H9 (cell line): Measurements from ENCODE around the gene CRABP1. TPM values are rescaled to one million over a fixed set of nuclear protein-coding genes. Genes with fewer than 3 reads are reported as not detected.

ENCODE experiments used
- DNase-seq: peaks from one replicate; pipeline ENCODE4 v3.0.0-alpha.2; 2017
- H2AFZ ChIP-seq: one replicate; pipeline ENCODE4 v1.6.1; 2013; ENCODE audit warnings: mild to moderate bottlenecking, low read length, control low read depth, moderate library complexity
- H2AK5ac ChIP-seq: 2 replicates; pipeline ENCODE4 v1.6.1; 2013; ENCODE audit warnings: low read length, control low read depth, mixed read lengths; ENCODE audit not compliant: insufficient read length
- H2BK120ac ChIP-seq: one replicate; pipeline ENCODE4 v1.6.1; 2013; ENCODE audit warnings: low read depth, mild to moderate bottlenecking, low read length, control low read depth, inconsistent platforms; ENCODE audit not compliant: poor library complexity, severe bottlenecking
- H2BK12ac ChIP-seq: 2 replicates; pipeline ENCODE4 v1.6.1; 2013; ENCODE audit warnings: low read length, control low read depth, mixed read lengths, low read depth; ENCODE audit not compliant: insufficient read length
- H2BK15ac ChIP-seq: 2 replicates; pipeline ENCODE4 v1.6.1; 2013; ENCODE audit warnings: low read depth, low read length, control low read depth
- H2BK20ac ChIP-seq: one replicate; pipeline ENCODE4 v1.6.1; 2013; ENCODE audit warnings: low read depth, mild to moderate bottlenecking, low read length, control low read depth, inconsistent platforms; ENCODE audit not compliant: poor library complexity, severe bottlenecking
- H2BK5ac ChIP-seq: 2 replicates; pipeline ENCODE4 v1.6.1; 2013; ENCODE audit warnings: low read length, control low read depth, mixed read lengths; ENCODE audit not compliant: insufficient read length
- H3K14ac ChIP-seq: 2 replicates; pipeline ENCODE4 v1.6.1; 2013; ENCODE audit warnings: low read length, control low read depth; ENCODE audit not compliant: insufficient read depth
- H3K18ac ChIP-seq: 2 replicates; pipeline ENCODE4 v1.6.1; 2013; ENCODE audit warnings: low read depth, mild to moderate bottlenecking, mixed read lengths, low read length, control low read depth; ENCODE audit not compliant: insufficient read length
- H3K23ac ChIP-seq: 2 replicates; pipeline ENCODE4 v1.6.1; 2013; ENCODE audit warnings: low read length, control low read depth, mixed read lengths, low read depth; ENCODE audit not compliant: insufficient read length
- H3K23me2 ChIP-seq: 2 replicates; pipeline ENCODE4 v1.6.1; 2013; ENCODE audit warnings: low read depth, mild to moderate bottlenecking, mixed read lengths, low read length, control low read depth; ENCODE audit not compliant: insufficient read length, poor library complexity, severe bottlenecking
- H3K27ac ChIP-seq: 2 replicates; pipeline ENCODE4 v1.5.1; 2013; ENCODE audit warnings: low read length, control low read depth, mixed read lengths, low read depth; ENCODE audit not compliant: insufficient read length
- H3K27me3 ChIP-seq: 2 replicates; pipeline ENCODE4 v1.6.1; 2013; ENCODE audit warnings: low read length, control low read depth, inconsistent platforms; ENCODE audit not compliant: insufficient read depth
- H3K4ac ChIP-seq: 2 replicates; pipeline ENCODE4 v1.6.1; 2013; ENCODE audit warnings: low read depth, mild to moderate bottlenecking, control low read depth, inconsistent platforms, low read length, moderate library complexity
- H3K4me1 ChIP-seq: 2 replicates; pipeline ENCODE4 v1.6.1; 2013; ENCODE audit warnings: low read length, control low read depth, inconsistent platforms; ENCODE audit not compliant: insufficient read depth
- H3K4me2 ChIP-seq: 2 replicates; pipeline ENCODE4 v1.6.1; 2013; ENCODE audit warnings: low read length, control low read depth, mixed read lengths; ENCODE audit not compliant: insufficient read length, insufficient read depth
- H3K56ac ChIP-seq: 2 replicates; pipeline ENCODE4 v1.6.1; 2013; ENCODE audit warnings: low read depth, mild to moderate bottlenecking, mixed read lengths, low read length, control low read depth; ENCODE audit not compliant: insufficient read length
- H3K79me1 ChIP-seq: 2 replicates; pipeline ENCODE4 v1.6.1; 2013; ENCODE audit warnings: low read depth, mild to moderate bottlenecking, moderate library complexity, low read length, control low read depth, inconsistent platforms; ENCODE audit not compliant: insufficient read depth, poor library complexity, severe bottlenecking
- H3K79me2 ChIP-seq: 2 replicates; pipeline ENCODE4 v1.6.1; 2013; ENCODE audit warnings: low read length, control low read depth, inconsistent platforms; ENCODE audit not compliant: insufficient read depth
- H3K9ac ChIP-seq: 2 replicates; pipeline ENCODE4 v1.6.1; 2013; ENCODE audit warnings: low read length, control low read depth, mixed read lengths; ENCODE audit not compliant: insufficient read length; ENCODE audit errors: extremely low read depth
- H3K9me3 ChIP-seq: one replicate; pipeline ENCODE4 v1.6.1; 2013; ENCODE audit warnings: low read depth, low read length, inconsistent platforms; ENCODE audit not compliant: control insufficient read depth
- H3T11ph ChIP-seq: one replicate; pipeline ENCODE4 v1.6.1; 2013; ENCODE audit warnings: mild to moderate bottlenecking, low read length, control low read depth, inconsistent platforms
- H4K20me1 ChIP-seq: one replicate; pipeline ENCODE4 v1.6.1; 2013; ENCODE audit not compliant: control insufficient read depth, insufficient read length, insufficient read depth
- H4K5ac ChIP-seq: 2 replicates; pipeline ENCODE4 v1.6.1; 2013; ENCODE audit warnings: low read depth, mild to moderate bottlenecking, mixed read lengths, low read length, control low read depth; ENCODE audit not compliant: insufficient read length
- H4K8ac ChIP-seq: replicated peaks from 2 replicates; pipeline ENCODE4 v1.6.1; 2013; ENCODE audit warnings: low read length, control low read depth, mixed read lengths, low read depth; ENCODE audit not compliant: insufficient read length
- H4K91ac ChIP-seq: 2 replicates; pipeline ENCODE4 v1.6.1; 2013; ENCODE audit warnings: low read depth, mild to moderate bottlenecking, moderate library complexity, mixed read lengths, low read length, control low read depth; ENCODE audit not compliant: insufficient read length
- H3K27ac Mint-ChIP-seq, 3 experiments: 2 replicates in 2 of 3; 3 replicates in 1 of 3; pipeline ENCODE4 v1.8.0; 2020 to 2021; ENCODE audit warnings: mixed read lengths in 3 of 3, mild to moderate bottlenecking in 1 of 3, moderate library complexity in 1 of 3
- H3K27me3 Mint-ChIP-seq: 2 replicates; pipeline ENCODE4 v1.8.0; 2021; ENCODE audit warnings: low read depth, mild to moderate bottlenecking, moderate library complexity, mixed read lengths
- H3K36me3 Mint-ChIP-seq, 3 experiments: 2 replicates in 2 of 3; 3 replicates in 1 of 3; pipeline ENCODE4 v1.8.0; 2020 to 2021; ENCODE audit warnings: low read depth in 3 of 3, mixed read lengths in 3 of 3; ENCODE audit not compliant: insufficient read depth in 1 of 3
- H3K4me1 Mint-ChIP-seq, 2 experiments: 2 replicates each; pipeline ENCODE4 v1.8.0; 2020; ENCODE audit warnings: mixed read lengths in 2 of 2
- H3K4me3 Mint-ChIP-seq, 2 experiments: 2 replicates in 1 of 2; 3 replicates in 1 of 2; pipeline ENCODE4 v1.8.0; 2020 to 2021; ENCODE audit warnings: mild to moderate bottlenecking in 2 of 2, mixed read lengths in 2 of 2, moderate library complexity in 1 of 2
- H3K9me3 Mint-ChIP-seq, 2 experiments: 2 replicates in 1 of 2; 3 replicates in 1 of 2; pipeline ENCODE4 v1.8.0; 2020; ENCODE audit warnings: mild to moderate bottlenecking in 2 of 2, mixed read lengths in 2 of 2, moderate library complexity in 1 of 2
- CTCF ChIP-seq: fragments of 200-600 bp; sonication (generic); conservative IDR thresholded peaks from 3 replicates; pipeline ENCODE4 v1.8.0; 2021; ENCODE audit warnings: antibody characterized with exemption, mild to moderate bottlenecking
- WGBS: extraction: QIAGEN DNeasy Blood & Tissue Kit; methylation state at CpG from one replicate; pipeline ENCODE4 v1.1.7; 2013; ENCODE audit warnings: missing lambda C conversion rate, low lambda C conversion rate, mixed read lengths; ENCODE audit not compliant: insufficient read length; ENCODE audit errors: extremely low coverage; 5-methylcytosine and 5-hydroxymethylcytosine counted together
- total RNA-seq: library from RNA; stranded (reverse); gene quantifications from 2 replicates; pipeline ENCODE4 v1.2.1, GENCODE V29; 2021

Gene CRABP1
- total RNA-seq, 1 experiment from 2014 or later: 93.1 TPM

GRCh38 chr15:78363381-78363734, 23.2 kb downstream of the CRABP1 start:
- H3K9ac ChIP-seq: no peak overlapping the region
- Mint-ChIP-seq H3K4me1 (peaks cover 22 to 33% of the 10 kb centered on the region in 2 experiments), H3K4me3 (no peak overlapping the region), H3K36me3 (no peaks in the 10 kb centered on the region), H3K9me3 (no peaks in the 10 kb centered on the region), H3K27me3 (peaks cover 8% of the 10 kb centered on the region), H3K27ac (peak overlapping the region in 1 of 3 experiments; percentile 36; a peak in 1 of 7 replicates)
- no peaks in the 10 kb centered on the region for H3K23me2 ChIP-seq
- H3K4me2 ChIP-seq: no peak overlapping the region
- H3K79me1 ChIP-seq: no peaks in the 10 kb centered on the region
- H2BK20ac ChIP-seq: no peak overlapping the region
- H2BK15ac ChIP-seq: no peak overlapping the region
- H2AK5ac ChIP-seq: no peak overlapping the region
- no peaks in the 10 kb centered on the region for H3K4me1 ChIP-seq
- no peak overlapping the region for H3K23ac ChIP-seq
- no peak overlapping the region for H3K14ac ChIP-seq
- H2BK12ac ChIP-seq: no peak overlapping the region
- no peaks in the 10 kb centered on the region for H4K20me1 ChIP-seq
- no peaks in the 10 kb centered on the region for H3K79me2 ChIP-seq
- DNase-seq: no peak
- H3K27ac ChIP-seq: no peak overlapping the region
- no CpG with 5 or more reads among the region's 6 CpGs for WGBS
- H3K18ac ChIP-seq: no peak overlapping the region
- H4K5ac ChIP-seq: no peak overlapping the region
- H3K56ac ChIP-seq: no peak overlapping the region
- no peak overlapping the region for H2BK5ac ChIP-seq
- H4K8ac ChIP-seq: no peak overlapping the region
- no peak overlapping the region for H2AFZ ChIP-seq
- no peaks in the 10 kb centered on the region for H3K27me3 ChIP-seq
- no peak overlapping the region for H3T11ph ChIP-seq
- no peak for TF ChIP-seq CTCF
- H3K4ac ChIP-seq: no peak overlapping the region
- no peak overlapping the region for H4K91ac ChIP-seq
- no peaks in the 10 kb centered on the region for H3K9me3 ChIP-seq
- H2BK120ac ChIP-seq: no peak overlapping the region
